Stimulated activated CD4-positive, alpha-beta T cell treated with anti-CD3 and anti-CD28 coated beads, Interleukin-1b, Interleukin-23, amount 100 ng/mL, for 4 hours (primary cell): Measurements from ENCODE around the gene TYRP1.
"Not testable (repeated sequence)": the region's sequence is repeated elsewhere in the genome, so short reads cannot be mapped to it uniquely, and the experiment has no call there.

Experiments used
- DNase-seq, 2 donors: peaks; one replicate each; pipeline ENCODE4 v3.0.0-alpha.2; 2020; ENCODE audit warnings: low read depth in 2 of 2

TYRP1 gene

DNA sequence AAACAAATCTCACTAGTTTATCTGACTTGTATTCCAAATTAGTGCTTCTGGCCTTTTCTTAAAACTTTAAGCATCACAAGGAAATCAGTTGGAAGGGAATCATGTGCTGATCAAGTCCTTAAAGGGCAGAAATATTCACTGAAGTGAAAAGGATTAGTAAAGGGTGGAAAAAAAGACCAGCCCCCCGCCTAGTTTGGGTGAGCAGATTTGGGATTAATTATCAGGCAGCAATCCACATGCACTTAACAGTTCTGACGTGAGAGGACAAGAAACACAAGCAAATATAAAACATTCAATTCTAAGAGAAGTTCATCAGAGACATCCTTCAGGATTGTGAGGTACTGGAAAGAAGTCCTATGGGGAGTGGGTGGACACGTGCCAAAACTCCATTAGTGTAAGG, at the start of gene TYRP1:
TYRP1 (plus strand) TSS at position 245 of the 400 bp plus-strand sequence. CDS start 612 bp downstream, outside the sequence.
- DNase-seq = no peak

GRCh38 chr9:12643686-12644085, 49.5 kb upstream of the TYRP1 start:
- DNase-seq = no peak

GRCh38 chr9:12648925-12649324, 44.3 kb upstream of the TYRP1 start:
- no peak for DNase-seq

DNA sequence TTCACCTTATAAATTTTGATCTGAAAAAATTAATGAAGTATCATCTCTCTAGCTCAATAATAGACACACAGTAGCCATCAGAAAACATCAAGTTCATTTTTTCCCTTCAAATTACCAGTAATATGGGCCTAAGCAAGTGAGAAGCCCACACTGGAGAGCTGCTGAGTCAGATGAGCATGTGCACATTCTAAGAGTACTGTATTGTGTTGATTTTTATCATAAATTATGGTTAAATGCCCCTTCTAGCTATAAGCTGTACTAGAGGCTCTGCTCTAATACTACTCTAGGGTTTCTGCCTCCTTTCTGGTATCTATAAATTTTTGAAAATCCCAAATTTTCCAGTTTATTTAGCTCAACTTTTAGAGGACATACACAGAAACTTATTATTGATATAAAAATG, 42.1 kb upstream of the TYRP1 start:
- DNase-seq = no peak

GRCh38 chr9:12652973-12653372, 40.2 kb upstream of the TYRP1 start:
- DNase-seq = no peak

DNA sequence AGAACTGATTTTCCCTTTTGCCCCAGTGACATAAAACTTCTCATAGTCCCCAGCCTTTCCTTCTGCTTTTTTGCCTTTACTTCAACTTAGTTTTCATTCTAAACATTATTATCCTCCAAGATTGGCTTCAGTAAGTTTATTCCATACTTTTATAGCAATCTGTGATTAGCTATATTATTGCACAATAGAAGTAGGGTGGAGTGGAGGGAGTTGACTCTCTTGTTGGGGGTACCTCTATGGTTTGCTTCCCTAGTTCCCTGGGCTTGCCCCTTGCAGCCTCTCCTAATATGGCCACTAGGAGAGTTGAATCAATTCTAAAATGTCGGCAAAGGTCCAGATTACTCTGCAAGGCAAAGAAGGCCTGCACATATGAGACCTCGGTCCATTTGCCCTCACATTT, 36.4 kb upstream of the TYRP1 start:
- no peak for DNase-seq

GRCh38 chr9:12657233-12657632, 36.0 kb upstream of the TYRP1 start:
- no peak for DNase-seq

- no peak for DNase-seq
Observed at GRCh38 chr9:12657998-12658397, 35.2 kb upstream of the TYRP1 start.

GRCh38 chr9:12658531-12659209, 34.5 kb upstream of the TYRP1 start:
- DNase-seq = no peak

- DNase-seq = no peak
Observed at GRCh38 chr9:12659220-12659619, 34.0 kb upstream of the TYRP1 start.

DNA sequence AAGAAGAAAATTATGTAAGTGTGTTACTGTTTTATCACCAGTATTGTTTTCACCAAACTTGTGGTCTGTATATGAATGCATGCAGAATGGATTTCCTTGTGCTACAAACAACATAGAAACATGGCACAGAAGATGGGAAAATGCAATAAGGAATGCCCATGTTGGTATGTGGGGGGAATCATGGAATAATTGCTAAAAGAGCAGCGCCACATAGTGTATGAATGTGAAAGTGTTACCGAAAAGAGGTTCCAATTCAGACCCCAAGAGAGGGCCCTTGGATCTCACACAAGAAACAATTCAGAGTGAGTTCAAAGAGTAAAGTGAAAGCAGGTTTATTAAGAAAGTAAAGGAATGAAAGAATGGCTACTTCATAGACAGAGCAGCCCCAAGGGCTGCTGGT, 26.4 kb upstream of the TYRP1 start:
- DNase-seq = no peak

GRCh38 chr9:12667892-12668291, 25.3 kb upstream of the TYRP1 start:
- no peak for DNase-seq

DNA sequence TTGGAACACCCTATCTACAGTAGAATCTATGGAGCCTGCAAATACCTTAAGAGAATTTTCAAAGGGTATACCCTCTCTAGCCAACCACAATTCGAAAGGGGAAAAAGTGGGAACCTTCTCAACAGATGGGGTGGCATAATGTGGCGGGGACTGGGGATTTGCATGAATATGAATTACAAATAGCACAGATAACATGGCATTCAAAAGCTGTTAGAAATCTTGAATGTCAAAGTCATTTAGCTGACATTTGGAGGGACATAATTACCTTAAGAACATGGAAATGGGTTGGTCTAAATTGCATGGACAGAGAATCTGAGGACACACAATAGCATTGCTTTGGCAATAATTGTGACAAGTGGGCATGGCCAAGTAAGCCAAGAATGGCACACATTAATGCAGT, 23.2 kb upstream of the TYRP1 start:
- DNase-seq = no peak

DNA sequence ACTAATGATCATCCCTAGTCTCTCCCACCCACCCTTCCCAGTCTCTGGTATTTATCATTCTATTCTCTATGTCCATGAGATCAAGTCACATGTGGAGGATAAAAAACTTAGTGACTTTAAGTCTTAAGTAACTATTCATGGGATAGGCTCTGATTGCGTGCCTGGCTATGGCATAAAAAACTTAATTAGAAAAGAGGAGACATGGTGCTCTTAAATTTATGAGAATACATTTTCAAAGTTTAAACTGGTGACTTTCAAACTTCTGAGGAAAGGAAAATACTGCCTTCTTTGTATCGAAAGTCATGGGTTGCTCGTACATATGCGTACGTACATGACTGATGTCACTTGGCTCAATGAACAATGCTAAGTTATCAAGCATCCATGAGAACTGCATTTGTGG, 18.2 kb upstream of the TYRP1 start:
- DNase-seq = no peak

DNA sequence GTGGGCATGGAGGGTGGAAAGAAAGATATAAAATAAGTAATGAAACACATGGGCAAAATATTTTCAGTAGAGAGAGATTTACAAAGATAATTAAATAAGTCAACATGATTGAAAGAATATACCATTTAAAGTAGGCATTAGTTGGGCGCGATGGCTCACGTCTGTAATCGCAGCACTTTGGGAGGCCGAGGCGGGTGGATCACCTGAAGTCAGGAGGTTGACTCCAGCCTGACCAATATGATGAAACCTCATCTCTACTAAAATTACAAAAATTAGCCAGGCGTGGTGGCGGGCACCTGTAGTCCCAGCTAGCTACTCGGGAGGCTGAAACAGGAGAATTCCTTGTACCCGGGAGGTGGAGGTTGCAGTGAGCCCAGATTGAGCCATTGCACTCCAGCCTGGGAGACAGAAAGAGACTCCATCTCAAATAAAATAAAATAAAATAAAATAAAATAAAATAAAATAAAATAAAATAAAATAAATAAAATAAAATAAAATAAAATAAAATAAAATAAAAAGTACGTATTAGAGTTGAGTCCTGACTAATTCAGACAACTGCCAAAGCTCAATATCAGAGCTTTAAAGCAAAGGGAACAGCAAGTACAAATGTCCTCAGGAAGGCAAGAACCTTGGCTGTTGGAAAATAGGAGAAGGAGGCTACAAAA, 15.6 kb upstream of the TYRP1 start:
- DNase-seq = not testable (repeated sequence)

- no peak for DNase-seq
Observed at GRCh38 chr9:12680341-12680740, 12.8 kb upstream of the TYRP1 start.

GRCh38 chr9:12680757-12681156, 12.4 kb upstream of the TYRP1 start:
- no peak for DNase-seq

DNA sequence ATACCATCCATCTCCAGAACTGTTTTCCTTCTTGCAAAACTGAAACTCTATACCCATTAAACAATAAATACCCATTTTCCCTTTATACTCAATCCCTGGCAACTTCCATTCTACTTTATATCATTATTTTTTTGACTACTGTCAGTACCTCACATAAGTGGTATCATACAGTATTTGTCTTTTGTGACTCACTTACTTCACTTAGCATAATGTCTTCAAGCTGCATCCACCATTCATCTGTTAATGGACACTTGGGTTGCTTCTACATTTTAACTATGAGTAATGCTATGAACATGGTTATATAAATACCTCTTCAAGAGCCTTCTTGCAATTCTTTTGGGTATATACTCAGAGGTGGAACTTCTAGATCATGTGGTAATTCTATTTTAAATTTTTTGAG, 11.6 kb upstream of the TYRP1 start:
- no peak for DNase-seq

DNA sequence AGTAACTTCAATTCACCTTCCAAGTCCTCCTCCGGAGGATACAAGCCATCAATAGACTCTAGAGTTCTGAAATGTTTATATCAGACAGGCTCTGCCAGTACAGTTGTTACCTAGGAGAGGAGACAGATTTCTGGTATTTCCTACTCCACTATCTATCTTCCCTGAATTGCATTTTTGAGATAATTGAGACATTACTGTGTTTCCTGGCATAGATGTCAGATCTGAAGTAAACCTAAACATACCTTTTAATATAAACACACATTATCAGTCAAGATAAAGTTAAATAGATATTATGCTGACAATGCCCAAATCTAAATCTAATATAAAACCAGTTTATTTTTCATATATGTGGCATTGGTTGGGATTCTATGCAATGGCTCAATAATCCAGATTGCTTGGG, 8.2 kb upstream of the TYRP1 start:
- no peak for DNase-seq

GRCh38 chr9:12689233-12689632, 4.0 kb upstream of the TYRP1 start:
- no peak for DNase-seq

GRCh38 chr9:12694013-12694412, 828 bp downstream of the TYRP1 start:
- DNase-seq = no peak

DNA sequence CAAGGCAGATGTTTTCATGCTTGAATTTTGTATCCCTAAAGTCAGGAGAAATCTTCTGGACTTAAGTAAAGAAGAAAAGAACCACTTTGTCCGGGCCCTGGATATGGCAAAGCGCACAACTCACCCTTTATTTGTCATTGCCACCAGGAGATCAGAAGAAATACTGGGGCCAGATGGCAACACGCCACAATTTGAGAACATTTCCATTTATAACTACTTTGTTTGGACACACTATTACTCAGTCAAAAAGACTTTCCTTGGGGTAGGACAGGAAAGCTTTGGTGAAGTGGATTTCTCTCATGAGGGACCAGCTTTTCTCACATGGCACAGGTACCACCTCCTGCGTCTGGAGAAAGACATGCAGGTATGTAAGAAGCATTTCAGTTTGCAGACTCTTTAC, 2.3 kb downstream of the TYRP1 start:
- DNase-seq = no peak

GRCh38 chr9:12696931-12697622, 3.9 kb downstream of the TYRP1 start:
- DNase-seq = no peak
